ENCODE data around the gene WWP2. TPM values are rescaled to one million over a fixed set of nuclear protein-coding genes. Genes with fewer than 3 reads are reported as not detected.
"Not testable (repeated sequence)": the region's sequence is repeated elsewhere in the genome, so short reads cannot be mapped to it uniquely, and the experiment has no call there.

The WWP2 gene
- total and polyA plus RNA-seq, 4 donors: 24.3 to 39.0 (median 31.4) TPM

DNA sequence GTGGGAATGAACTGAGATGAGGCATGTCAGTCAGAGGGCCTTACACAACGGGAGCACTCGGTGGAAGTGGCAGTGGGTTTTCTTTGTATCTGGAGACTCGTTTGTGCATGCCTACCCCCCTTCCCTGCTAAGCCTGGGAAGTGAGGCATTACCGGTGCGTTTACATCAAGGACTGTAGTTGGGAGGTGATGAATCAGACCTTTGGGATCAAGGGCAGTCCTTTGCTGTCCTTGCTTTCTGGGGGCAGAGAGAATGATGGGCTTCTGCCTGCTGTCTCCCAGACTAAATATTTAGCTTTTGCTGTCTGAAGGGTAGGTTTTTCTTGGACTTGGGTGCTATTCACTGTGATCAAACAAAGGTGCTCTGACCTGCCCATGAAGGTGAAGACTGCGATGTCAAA, 83.0 kb downstream of the WWP2 start:
- no peak for DNase-seq (ENCODE audit: low read depth in 4 of 6, low spot score in 6 of 6)
- Histone ChIP-seq H3K27me3 (ENCODE audit: control insufficient read depth, insufficient read depth, low read length) (no peaks in the 10 kb centered on the region), H3K27ac (ENCODE audit: low read depth, low read length) (no peak overlapping the region), H3K4me3 (ENCODE audit: low read depth, low read length) (no peak overlapping the region), H3K4me1 (ENCODE audit: control insufficient read depth, insufficient read depth, low read length) (peaks cover 25% of the 10 kb centered on the region), H3K9me3 (ENCODE audit: control insufficient read depth, insufficient read depth, low read length) (no peaks in the 10 kb centered on the region), H3K36me3 (ENCODE audit: control insufficient read depth, insufficient read depth, low read length) (no peaks in the 10 kb centered on the region)
- no CpG with 5 or more reads among the region's 6 CpGs for WGBS (ENCODE audit: insufficient coverage)

DNA sequence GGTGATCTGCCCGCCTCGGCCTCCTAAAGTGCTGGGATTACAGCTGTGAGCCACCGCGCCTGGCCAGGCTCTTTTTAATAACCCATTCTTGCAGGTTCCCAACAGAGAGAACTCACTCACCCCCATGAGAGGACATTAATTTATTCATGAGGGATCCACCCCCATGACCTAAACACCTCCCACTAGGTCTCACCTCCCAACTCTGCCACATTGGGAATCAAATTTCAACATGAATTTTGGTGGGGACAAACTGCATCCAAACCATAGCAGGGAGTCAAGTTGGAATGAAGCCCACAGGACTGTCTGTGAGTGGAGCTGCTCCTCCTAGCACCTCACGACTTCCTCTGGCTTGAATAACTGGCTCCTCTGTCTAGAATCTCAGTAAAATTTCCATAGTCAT, 85.5 kb downstream of the WWP2 start:
- 100% methylated on average over 2 of the region's 5 CpGs for WGBS (ENCODE audit: insufficient coverage)
- DNase-seq (ENCODE audit: low read depth in 4 of 6, low spot score in 6 of 6): no peak
- Histone ChIP-seq H3K36me3 (ENCODE audit: control insufficient read depth, insufficient read depth, low read length) (no peaks in the 10 kb centered on the region), H3K9me3 (ENCODE audit: control insufficient read depth, insufficient read depth, low read length) (no peaks in the 10 kb centered on the region), H3K4me1 (ENCODE audit: control insufficient read depth, insufficient read depth, low read length) (peaks cover 21% of the 10 kb centered on the region), H3K27me3 (ENCODE audit: control insufficient read depth, insufficient read depth, low read length) (no peaks in the 10 kb centered on the region), H3K4me3 (ENCODE audit: low read depth, low read length) (no peak overlapping the region), H3K27ac (ENCODE audit: low read depth, low read length) (no peak overlapping the region)

DNA sequence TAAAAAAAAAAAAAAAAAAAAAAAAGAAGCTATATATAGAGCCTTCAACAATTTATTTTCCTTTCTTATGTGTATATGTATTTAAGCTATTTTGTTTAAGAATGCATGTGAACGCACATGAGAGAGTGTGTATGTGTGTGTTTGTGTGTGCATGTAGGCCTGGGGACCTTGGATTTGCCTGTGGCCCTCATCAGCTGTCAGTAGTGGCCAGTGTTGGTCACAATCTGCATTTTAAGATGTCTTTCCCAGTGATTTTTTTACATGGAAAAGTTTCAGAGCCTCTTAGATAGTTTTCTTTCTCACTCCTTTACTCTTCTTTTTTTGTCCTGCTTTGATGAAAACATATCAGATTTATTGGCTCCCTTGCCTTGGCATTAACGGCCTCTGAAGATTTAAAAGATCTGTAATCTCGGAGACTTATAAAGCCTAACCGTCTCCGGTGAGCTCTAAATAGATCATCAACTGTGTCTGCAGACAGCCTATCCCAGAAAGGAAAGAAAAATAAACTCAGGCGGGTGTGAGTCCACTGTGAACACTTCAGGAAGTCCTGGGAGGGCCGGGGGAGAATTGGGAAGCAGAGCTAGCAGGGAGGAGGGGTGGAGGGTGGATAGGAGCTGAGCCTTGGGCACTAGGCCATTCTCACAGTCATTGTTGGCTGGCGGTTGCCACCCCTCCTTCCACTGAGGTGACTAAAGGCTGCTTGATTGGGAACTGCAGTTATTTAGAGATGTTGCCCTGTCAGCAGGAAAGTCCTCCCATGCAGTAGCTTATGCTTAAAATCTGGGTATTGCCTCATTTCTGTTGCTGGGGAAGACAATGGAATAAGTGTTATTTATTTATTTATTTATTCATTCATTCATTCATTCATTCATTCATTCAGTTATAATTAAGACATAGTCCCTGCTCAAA, 86.8 kb downstream of the WWP2 start:
- Histone ChIP-seq H3K9me3 (ENCODE audit: control insufficient read depth, insufficient read depth, low read length) (no peaks in the 10 kb centered on the region), H3K4me3 (ENCODE audit: low read depth, low read length) (no peak overlapping the region), H3K27me3 (ENCODE audit: control insufficient read depth, insufficient read depth, low read length) (no peaks in the 10 kb centered on the region), H3K4me1 (ENCODE audit: control insufficient read depth, insufficient read depth, low read length) (peaks cover 27% of the 10 kb centered on the region), H3K27ac (ENCODE audit: low read depth, low read length) (peak overlapping the region; percentile 81), H3K36me3 (ENCODE audit: control insufficient read depth, insufficient read depth, low read length) (no peaks in the 10 kb centered on the region)
- DNase-seq (ENCODE audit: low read depth in 4 of 6, low spot score in 6 of 6): peak in 5 of 6 donors; percentile 47 to 88 (median 67)
- 26% methylated on average over 8 of the region's 8 CpGs for WGBS (ENCODE audit: insufficient coverage)

DNA sequence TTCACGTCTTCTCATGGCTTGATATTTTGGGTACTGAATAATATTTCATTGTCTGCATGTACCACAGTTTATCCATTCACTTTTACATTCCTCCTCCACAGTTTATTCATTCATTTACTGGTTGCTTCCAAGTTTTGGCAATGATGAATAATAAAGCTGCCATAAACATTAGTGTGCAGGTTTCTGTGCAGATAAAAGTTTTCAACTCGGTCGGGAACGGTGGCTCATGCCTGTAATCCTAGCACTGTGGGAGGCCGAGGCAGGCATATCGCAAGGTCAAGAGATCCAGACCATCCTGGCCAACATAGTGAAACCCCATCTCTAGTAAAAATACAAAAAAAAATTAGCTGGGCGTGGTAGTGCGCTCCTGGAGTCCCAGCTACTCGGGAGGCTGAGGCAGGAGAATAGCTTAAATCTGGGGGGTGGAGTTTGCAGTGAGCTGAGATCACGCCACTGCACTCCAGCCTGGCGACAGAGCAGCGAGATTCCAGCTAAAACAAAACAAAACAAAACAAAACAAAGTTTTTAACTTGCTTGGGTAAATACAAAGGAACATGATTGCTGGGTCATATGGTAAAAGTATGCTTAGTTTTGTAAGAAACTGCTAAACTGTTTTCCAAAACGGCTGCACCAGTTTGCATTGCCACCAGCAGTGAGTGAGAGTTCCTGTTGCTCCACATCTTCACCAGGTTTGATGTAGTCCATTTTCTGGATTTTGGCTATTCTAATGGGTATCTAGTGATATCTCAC, 89.5 kb downstream of the WWP2 start:
- Histone ChIP-seq H3K9me3 (ENCODE audit: control insufficient read depth, insufficient read depth, low read length) (no peaks in the 10 kb centered on the region), H3K4me1 (ENCODE audit: control insufficient read depth, insufficient read depth, low read length) (peaks cover 27% of the 10 kb centered on the region), H3K27me3 (ENCODE audit: control insufficient read depth, insufficient read depth, low read length) (no peaks in the 10 kb centered on the region), H3K4me3 (ENCODE audit: low read depth, low read length) (no peak overlapping the region), H3K27ac (ENCODE audit: low read depth, low read length) (no peak overlapping the region), H3K36me3 (ENCODE audit: control insufficient read depth, insufficient read depth, low read length) (no peaks in the 10 kb centered on the region)
- WGBS (ENCODE audit: insufficient coverage): 100% methylated on average over 3 of the region's 13 CpGs
- DNase-seq (ENCODE audit: low read depth in 4 of 6, low spot score in 6 of 6): no peak

DNA sequence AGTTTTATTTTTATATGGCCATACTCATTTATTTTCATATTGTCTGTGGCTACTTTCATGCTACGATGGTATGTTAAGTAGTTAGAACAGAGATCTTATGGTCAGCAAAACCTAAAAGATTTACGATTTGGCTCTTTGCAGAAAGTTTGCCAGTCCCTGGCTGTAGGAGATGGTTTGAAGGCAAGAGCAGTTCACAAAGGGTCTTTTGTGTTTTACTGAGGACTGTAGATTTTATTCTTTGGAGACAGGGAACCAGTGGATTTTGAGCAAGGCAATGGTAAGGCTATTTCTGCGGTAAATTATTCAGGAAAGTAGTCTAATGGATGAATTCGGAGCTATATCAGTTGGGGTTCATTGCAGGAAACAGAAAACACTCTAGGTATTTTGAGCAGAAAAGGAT, 90.7 kb downstream of the WWP2 start:
- peak overlapping the region; percentile 25 for H3K27ac ChIP-seq (ENCODE audit: low read depth, low read length)
- H3K36me3 ChIP-seq (ENCODE audit: control insufficient read depth, insufficient read depth, low read length): no peaks in the 10 kb centered on the region
- H3K27me3 ChIP-seq (ENCODE audit: control insufficient read depth, insufficient read depth, low read length): no peaks in the 10 kb centered on the region
- H3K9me3 ChIP-seq (ENCODE audit: control insufficient read depth, insufficient read depth, low read length): no peaks in the 10 kb centered on the region
- 38% methylated on average over 3 of the region's 4 CpGs for WGBS (ENCODE audit: insufficient coverage)
- peak in 1 of 6 donors; percentile 28 for DNase-seq (ENCODE audit: low read depth in 4 of 6, low spot score in 6 of 6)
- peaks cover 27% of the 10 kb centered on the region for H3K4me1 ChIP-seq (ENCODE audit: control insufficient read depth, insufficient read depth, low read length)
- H3K4me3 ChIP-seq (ENCODE audit: low read depth, low read length): no peak overlapping the region

DNA sequence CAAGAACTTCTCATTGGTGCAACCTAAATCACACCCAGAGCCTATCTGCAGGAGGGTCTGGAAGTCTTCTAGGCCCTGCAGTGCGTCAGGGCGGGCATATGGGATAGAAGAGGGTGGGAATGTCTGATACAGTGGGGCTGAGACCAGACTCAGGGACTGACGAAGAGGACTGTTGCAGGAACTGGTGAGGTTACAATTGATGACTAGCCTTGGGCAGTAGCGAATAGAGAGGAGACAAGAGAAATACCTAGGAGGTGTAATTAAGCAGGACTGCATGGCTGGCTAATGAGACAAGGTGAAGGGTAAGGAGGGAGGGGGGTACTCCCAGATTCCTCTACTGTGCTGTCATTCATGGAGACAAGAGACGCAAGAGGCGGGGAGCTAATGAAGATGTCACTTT, 91.3 kb downstream of the WWP2 start:
- Histone ChIP-seq H3K4me1 (ENCODE audit: control insufficient read depth, insufficient read depth, low read length) (peaks cover 21% of the 10 kb centered on the region), H3K36me3 (ENCODE audit: control insufficient read depth, insufficient read depth, low read length) (no peaks in the 10 kb centered on the region), H3K27me3 (ENCODE audit: control insufficient read depth, insufficient read depth, low read length) (no peaks in the 10 kb centered on the region), H3K9me3 (ENCODE audit: control insufficient read depth, insufficient read depth, low read length) (no peaks in the 10 kb centered on the region), H3K27ac (ENCODE audit: low read depth, low read length) (peak overlapping the region; percentile 25), H3K4me3 (ENCODE audit: low read depth, low read length) (no peak overlapping the region)
- 87% methylated on average over 4 of the region's 6 CpGs for WGBS (ENCODE audit: insufficient coverage)
- DNase-seq (ENCODE audit: low read depth in 4 of 6, low spot score in 6 of 6): no peak

DNA sequence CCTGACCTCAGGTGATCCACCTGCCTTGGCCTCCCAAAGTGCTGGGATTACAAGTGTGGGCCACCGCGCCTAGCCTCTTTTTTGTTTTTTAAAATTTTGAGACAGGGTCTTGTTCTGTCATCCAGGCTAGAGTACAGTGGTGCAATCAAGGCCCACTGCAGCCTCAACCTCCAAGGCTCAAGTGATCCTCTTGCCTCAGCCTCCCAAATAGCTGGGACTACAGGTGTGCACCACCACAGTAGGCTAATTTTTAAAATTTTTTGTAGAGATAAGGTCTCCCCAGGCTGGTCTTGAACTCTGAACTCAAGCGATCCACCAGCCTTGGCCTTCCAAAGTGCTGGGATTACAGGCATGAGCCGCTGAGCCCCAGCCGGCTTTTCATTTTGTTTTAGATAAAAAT, 92.6 kb downstream of the WWP2 start:
- not testable (repeated sequence) for H3K27me3 ChIP-seq (ENCODE audit: control insufficient read depth, insufficient read depth, low read length); H3K36me3 ChIP-seq (ENCODE audit: control insufficient read depth, insufficient read depth, low read length); H3K9me3 ChIP-seq (ENCODE audit: control insufficient read depth, insufficient read depth, low read length); H3K27ac ChIP-seq (ENCODE audit: low read depth, low read length); DNase-seq (ENCODE audit: low read depth in 4 of 6, low spot score in 6 of 6); H3K4me3 ChIP-seq (ENCODE audit: low read depth, low read length)
- 96% methylated on average over 3 of the region's 5 CpGs for WGBS (ENCODE audit: insufficient coverage)
- peaks cover 16% of the 10 kb centered on the region for H3K4me1 ChIP-seq (ENCODE audit: control insufficient read depth, insufficient read depth, low read length)

DNA sequence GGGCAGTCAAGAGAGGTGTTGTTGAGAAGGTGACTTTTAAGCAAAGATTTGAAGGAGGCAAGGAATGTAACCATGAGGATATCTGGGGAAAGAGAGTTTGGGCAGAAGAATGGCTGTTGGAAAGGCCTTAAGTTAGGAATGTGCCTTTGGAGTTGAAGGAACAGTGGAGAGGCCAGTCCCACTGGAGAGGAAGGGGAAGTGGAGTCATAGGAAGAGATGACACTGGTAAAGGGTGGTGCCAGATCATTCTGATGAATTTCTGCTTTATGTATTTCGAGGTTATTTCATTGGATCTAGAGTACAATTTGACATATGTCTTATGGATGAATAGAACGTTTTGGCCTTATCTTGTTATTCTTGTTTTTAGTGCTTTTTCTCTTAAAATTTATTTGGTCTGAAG, 93.5 kb downstream of the WWP2 start:
- DNase-seq (ENCODE audit: low read depth in 4 of 6, low spot score in 6 of 6): no peak
- no peaks in the 10 kb centered on the region for H3K36me3 ChIP-seq (ENCODE audit: control insufficient read depth, insufficient read depth, low read length)
- H3K9me3 ChIP-seq (ENCODE audit: control insufficient read depth, insufficient read depth, low read length): no peaks in the 10 kb centered on the region
- no peak overlapping the region for H3K27ac ChIP-seq (ENCODE audit: low read depth, low read length)
- no peaks in the 10 kb centered on the region for H3K27me3 ChIP-seq (ENCODE audit: control insufficient read depth, insufficient read depth, low read length)
- 86% methylated on average over 2 of the region's 2 CpGs for WGBS (ENCODE audit: insufficient coverage)
- H3K4me3 ChIP-seq (ENCODE audit: low read depth, low read length): no peak overlapping the region
- peaks cover 16% of the 10 kb centered on the region for H3K4me1 ChIP-seq (ENCODE audit: control insufficient read depth, insufficient read depth, low read length)

DNA sequence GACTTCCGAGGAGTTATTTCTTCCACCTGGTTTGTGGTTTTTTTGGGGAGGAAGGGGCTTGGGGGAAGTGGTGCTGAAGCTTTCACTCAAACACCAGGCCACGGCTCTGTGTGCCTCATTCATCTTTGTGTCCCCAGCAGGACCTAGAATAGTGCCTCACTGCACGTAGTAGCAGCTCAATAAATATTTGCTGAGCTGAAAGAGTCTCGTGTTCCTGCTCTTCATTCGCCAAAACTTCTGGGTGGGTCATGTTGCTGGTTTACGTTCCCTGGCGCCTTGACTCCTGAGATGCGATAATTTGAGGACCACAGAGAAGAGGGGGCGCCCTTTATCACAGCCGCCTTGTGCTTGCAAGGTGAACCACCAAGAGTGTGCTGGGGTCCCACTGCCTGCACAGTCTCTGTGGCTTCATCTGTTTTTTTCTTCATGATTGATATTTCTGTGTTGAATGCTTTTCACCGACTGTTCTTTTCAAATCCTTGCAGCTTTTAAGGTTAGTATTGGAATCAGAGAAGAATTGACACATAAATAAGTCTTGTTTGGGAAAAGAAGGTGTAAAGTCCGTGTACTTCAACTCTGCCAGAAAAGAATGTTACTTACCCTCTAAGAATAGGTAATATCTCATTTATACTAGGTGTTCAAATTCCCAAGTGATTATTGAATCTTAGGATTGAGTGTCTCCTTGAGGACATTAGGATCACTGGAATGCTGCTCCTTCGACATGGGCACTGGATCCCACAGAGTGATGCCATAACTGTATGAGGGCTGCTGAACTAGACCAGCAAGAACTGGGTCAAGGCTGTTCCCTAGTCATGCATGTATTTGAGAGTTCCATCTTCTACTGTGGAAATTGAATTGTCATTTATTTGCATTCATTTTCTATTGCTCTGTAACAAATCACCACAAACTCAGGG, 96.3 kb downstream of the WWP2 start:
- no peaks in the 10 kb centered on the region for H3K9me3 ChIP-seq (ENCODE audit: control insufficient read depth, insufficient read depth, low read length)
- no peaks in the 10 kb centered on the region for H3K36me3 ChIP-seq (ENCODE audit: control insufficient read depth, insufficient read depth, low read length)
- no peak overlapping the region for H3K27ac ChIP-seq (ENCODE audit: low read depth, low read length)
- no peaks in the 10 kb centered on the region for H3K27me3 ChIP-seq (ENCODE audit: control insufficient read depth, insufficient read depth, low read length)
- WGBS (ENCODE audit: insufficient coverage): 88% methylated on average over 10 of the region's 13 CpGs
- peaks cover 14% of the 10 kb centered on the region for H3K4me1 ChIP-seq (ENCODE audit: control insufficient read depth, insufficient read depth, low read length)
- no peak for DNase-seq (ENCODE audit: low read depth in 4 of 6, low spot score in 6 of 6)
- no peak overlapping the region for H3K4me3 ChIP-seq (ENCODE audit: low read depth, low read length)
